ENCODE measurements around the gene PRSS58. TPM values are rescaled to one million over a fixed set of nuclear protein-coding genes. Genes with fewer than 3 reads are reported as not detected.

PRSS58 gene
- total RNA-seq, 6 experiments from 2014 or later, result not detected

GRCh38 chr7:142279601-142280000 is 21.7 kb upstream of the PRSS58 start:
- no peak for ATAC-seq
- DNase-seq, result no peak
- Histone ChIP-seq H3K4me3 (no peak overlapping the region), H3K4me1 (no peaks in the 10 kb centered on the region), H3K9me3 (no peaks in the 10 kb centered on the region), H3K27me3 (no peaks in the 10 kb centered on the region), H3K36me3 (no peaks in the 10 kb centered on the region), H3K27ac (no peak overlapping the region)
- TF ChIP-seq POLR2A (IDR thresholded peaks at IDR 0.05) (no peak), CTCF (IDR thresholded peaks at IDR 0.05) (no peak)
- 17% methylated on average over 1 of the region's 1 CpG for WGBS (ENCODE audit: insufficient coverage, low coverage, low lambda C conversion rate, missing lambda C conversion rate)
- intact Hi-C loops (cut with DNase I), result no loop called here

- Histone ChIP-seq H3K4me3 (no peak overlapping the region), H3K27ac (no peak overlapping the region), H3K4me1 (no peaks in the 10 kb centered on the region), H3K36me3 (no peaks in the 10 kb centered on the region), H3K27me3 (no peaks in the 10 kb centered on the region), H3K9me3 (no peaks in the 10 kb centered on the region)
- WGBS (ENCODE audit: insufficient coverage, low coverage, low lambda C conversion rate, missing lambda C conversion rate), result 34% methylated on average over 3 of the region's 3 CpGs
- ATAC-seq, result no peak
- TF ChIP-seq POLR2A (IDR thresholded peaks at IDR 0.05) (no peak), CTCF (IDR thresholded peaks at IDR 0.05) (no peak)
- intact Hi-C loops (cut with DNase I), result no loop called here
- DNase-seq, result no peak
Measured at GRCh38 chr7:142275028-142275427, 17.2 kb upstream of the PRSS58 start.

DNA sequence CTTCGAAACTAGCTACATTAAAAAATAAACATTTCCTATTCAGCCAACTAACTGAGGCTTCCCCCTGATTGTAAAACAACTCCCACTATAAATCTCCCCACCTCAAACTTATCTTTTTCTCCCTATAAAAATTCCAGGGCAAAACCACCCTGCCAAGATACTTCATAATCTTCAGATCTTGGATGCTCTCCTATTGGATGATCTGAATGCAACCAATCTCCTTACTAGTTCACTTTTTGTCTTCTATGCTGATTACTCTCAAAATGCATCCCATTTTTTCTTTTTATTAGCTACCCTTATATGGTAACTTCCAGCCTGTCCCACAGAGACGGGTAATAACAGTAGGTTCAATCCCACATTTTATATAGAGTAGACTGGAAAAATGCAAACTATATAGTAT is 15.0 kb upstream of the PRSS58 start:
- intact Hi-C loops (cut with DNase I), result no loop called here

DNA sequence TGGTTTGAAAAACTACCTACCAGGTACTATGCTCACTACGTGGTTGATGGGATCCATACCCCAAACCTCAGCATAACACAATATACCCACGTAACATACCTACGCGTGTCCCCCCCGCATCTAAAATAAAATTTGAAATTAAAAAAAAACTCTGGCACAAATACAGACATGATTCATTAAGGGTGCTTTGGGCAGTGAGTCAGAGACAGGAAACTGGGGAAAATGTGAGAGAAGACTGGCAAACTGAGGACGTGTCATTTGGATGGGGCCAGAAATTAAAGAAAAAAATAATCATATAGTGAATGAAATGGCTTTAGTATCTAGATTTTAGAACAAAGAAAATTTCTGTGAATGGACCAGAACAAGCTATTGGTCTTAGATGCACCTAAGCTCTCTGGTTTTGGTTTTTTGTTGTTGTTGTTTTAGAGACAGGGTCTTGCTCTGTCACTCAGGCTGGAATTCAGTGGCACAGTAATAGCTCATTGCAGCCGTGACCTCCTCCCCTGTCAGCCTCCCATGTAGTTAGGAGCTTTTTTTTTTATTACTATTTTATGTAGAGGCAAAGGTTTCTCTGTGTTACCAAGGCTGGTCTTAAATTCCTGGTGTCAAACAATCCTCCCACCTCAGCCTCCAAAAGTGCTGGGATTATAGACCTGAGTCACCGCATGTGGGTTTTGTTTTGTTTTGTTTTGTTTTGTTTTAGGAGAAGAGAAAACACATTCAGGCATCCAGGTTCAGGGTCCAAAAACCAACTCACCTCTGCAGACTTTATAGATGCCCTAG is 5.9 kb upstream of the PRSS58 start:
- TF ChIP-seq CTCF (IDR thresholded peaks at IDR 0.05) (no peak), POLR2A (IDR thresholded peaks at IDR 0.05) (no peak)
- 53% methylated on average over 7 of the region's 8 CpGs for WGBS (ENCODE audit: insufficient coverage, low coverage, low lambda C conversion rate, missing lambda C conversion rate)
- H3K4me3 ChIP-seq, result no peak overlapping the region
- no peak for ATAC-seq
- no peaks in the 10 kb centered on the region for H3K4me1 ChIP-seq
- H3K27ac ChIP-seq, result no peak overlapping the region
- no peaks in the 10 kb centered on the region for H3K9me3 ChIP-seq
- intact Hi-C loops (cut with DNase I), result no loop called here
- H3K27me3 ChIP-seq, result no peaks in the 10 kb centered on the region
- DNase-seq, result no peak
- no peaks in the 10 kb centered on the region for H3K36me3 ChIP-seq

More for the DNA sequence above, 15.0 kb upstream of the PRSS58 start:
- 52% methylated on average over 2 of the region's 2 CpGs for WGBS (ENCODE audit: insufficient coverage, low coverage, low lambda C conversion rate, missing lambda C conversion rate)
- no peak for TF ChIP-seq CTCF (IDR thresholded peaks at IDR 0.05)
- TF ChIP-seq POLR2A (IDR thresholded peaks at IDR 0.05), result no peak
- Histone ChIP-seq H3K27me3 (no peaks in the 10 kb centered on the region), H3K4me3 (no peak overlapping the region), H3K4me1 (no peaks in the 10 kb centered on the region), H3K36me3 (no peaks in the 10 kb centered on the region), H3K27ac (no peak overlapping the region), H3K9me3 (no peaks in the 10 kb centered on the region)
- ATAC-seq (no peak), DNase-seq (no peak)

Measured in right lobe of liver (tissue), 6 donors.